Measurements from ENCODE around the gene PSG4. TPM values are rescaled to one million over a fixed set of nuclear protein-coding genes. Genes with fewer than 3 reads are reported as not detected.
"Not testable (repeated sequence)": the region's sequence is repeated elsewhere in the genome, so short reads cannot be mapped to it uniquely, and the experiment has no call there.

Gene PSG4
- total RNA-seq, 2 experiments from 2014 or later: not detected

- peaks cover 14% of the 10 kb centered on the region for H3K27me3 Mint-ChIP-seq
- DNase-seq, H3K4me3 Mint-ChIP-seq, H3K27ac Mint-ChIP-seq, H3K36me3 Mint-ChIP-seq, H3K9me3 Mint-ChIP-seq, H3K4me1 Mint-ChIP-seq: not testable (repeated sequence)
Observed at GRCh38 chr19:43178577-43178976, 26.9 kb downstream of the PSG4 start.

DNA sequence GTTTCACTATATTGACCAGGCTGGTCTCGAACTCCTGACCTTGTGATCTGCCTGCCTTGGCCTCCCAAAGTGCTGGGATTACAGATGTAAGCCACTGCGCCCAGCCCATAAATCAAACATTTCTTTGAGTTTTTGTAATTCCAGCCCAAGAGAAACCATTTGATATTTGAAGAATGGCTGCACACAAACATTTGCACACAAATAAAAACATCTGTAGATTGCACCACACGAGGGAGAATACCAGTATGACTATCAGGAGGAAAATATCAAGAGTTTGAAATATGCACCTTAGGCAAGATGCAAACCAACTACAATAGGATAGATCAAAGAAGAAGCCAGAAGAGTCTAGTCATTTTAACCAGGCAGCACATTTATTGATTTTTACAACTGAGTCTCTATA, 39.5 kb downstream of the PSG4 start:
- H3K4me3 Mint-ChIP-seq: not testable (repeated sequence)

DNA sequence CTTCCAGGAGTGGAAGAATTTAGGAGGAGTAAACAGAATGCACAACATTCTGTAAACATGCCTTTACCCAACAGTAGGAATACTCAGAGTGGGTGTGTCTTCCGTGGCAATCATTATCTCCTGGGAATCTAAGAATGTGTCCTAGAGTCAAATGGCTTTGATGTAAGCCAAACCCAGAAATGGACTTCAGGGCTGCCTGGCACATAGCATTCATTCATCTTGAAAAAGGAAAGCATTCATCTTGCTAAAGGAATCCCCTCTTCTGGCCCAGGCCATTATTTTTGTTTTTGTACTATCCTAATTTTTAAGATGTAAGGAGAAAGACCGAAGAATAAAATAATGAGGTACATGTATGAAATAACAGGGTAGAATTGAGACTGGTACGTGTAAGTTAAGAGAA, 42.3 kb downstream of the PSG4 start:
- H3K27me3 Mint-ChIP-seq: peaks cover 21% of the 10 kb centered on the region
- H3K9me3 Mint-ChIP-seq, H3K36me3 Mint-ChIP-seq, H3K27ac Mint-ChIP-seq, DNase-seq, H3K4me3 Mint-ChIP-seq, H3K4me1 Mint-ChIP-seq: not testable (repeated sequence)

More for the DNA sequence above, 39.5 kb downstream of the PSG4 start:
- H3K4me1 Mint-ChIP-seq, H3K36me3 Mint-ChIP-seq, H3K27ac Mint-ChIP-seq, DNase-seq, H3K9me3 Mint-ChIP-seq: not testable (repeated sequence)
- peaks cover 33% of the 10 kb centered on the region for H3K27me3 Mint-ChIP-seq

DNA sequence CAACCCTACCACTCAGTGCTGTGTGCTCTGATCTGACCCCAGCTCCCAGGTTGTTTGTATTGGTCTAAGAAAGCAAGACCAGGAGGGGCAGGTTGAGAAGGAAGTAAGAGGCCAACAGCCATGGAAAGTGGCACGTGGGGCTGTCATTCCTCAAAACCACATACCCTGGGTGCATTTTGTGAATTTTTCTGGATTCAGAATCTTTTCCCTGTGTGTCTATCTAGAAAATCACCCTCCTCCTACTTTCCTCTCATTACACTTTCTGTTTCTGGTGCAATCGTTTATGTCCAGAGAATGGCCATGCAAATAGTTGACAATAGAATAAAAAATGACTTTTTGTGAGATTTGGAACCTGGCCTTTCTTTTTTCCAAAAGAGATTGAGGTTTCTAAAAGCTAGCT, 43.2 kb downstream of the PSG4 start:
- DNase-seq, H3K4me3 Mint-ChIP-seq, H3K4me1 Mint-ChIP-seq, H3K36me3 Mint-ChIP-seq, H3K9me3 Mint-ChIP-seq, H3K27ac Mint-ChIP-seq: not testable (repeated sequence)
- peaks cover 21% of the 10 kb centered on the region for H3K27me3 Mint-ChIP-seq

- Mint-ChIP-seq H3K4me1 (no peaks in the 10 kb centered on the region), H3K9me3 (peaks cover 1% of the 10 kb centered on the region), H3K36me3 (no peaks in the 10 kb centered on the region), H3K27me3 (peaks cover 17% of the 10 kb centered on the region), H3K4me3 (no peak overlapping the region), H3K27ac (no peak overlapping the region)
- DNase-seq: no peak
Observed at GRCh38 chr19:43152214-43152613, 53.2 kb downstream of the PSG4 start.

GRCh38 chr19:43149788-43150187, 55.6 kb downstream of the PSG4 start:
- H3K36me3 Mint-ChIP-seq, H3K9me3 Mint-ChIP-seq, H3K4me3 Mint-ChIP-seq, DNase-seq, H3K4me1 Mint-ChIP-seq, H3K27ac Mint-ChIP-seq: not testable (repeated sequence)
- peaks cover 25% of the 10 kb centered on the region for H3K27me3 Mint-ChIP-seq

DNA sequence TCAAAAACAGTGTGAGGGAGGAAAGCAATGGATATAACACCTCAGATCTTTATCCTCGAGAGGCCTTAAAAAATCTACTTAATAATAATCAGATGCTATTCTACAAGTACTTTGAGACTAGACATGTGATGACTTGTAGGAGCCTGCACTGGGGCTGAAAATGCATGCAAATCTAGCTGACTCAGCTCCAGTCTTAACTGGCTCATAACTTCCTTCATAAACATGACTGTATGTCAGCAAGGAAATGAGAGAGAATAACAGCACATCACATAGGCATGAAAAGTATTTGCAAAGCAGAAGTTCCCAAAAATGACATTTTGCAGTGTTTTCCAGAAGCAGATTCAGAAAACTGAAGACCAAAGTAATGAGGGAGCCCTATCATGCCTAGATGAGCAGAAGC, 57.2 kb downstream of the PSG4 start:
- DNase-seq: no peak
- H3K36me3 Mint-ChIP-seq: no peaks in the 10 kb centered on the region
- H3K27me3 Mint-ChIP-seq: peaks cover 25% of the 10 kb centered on the region
- H3K4me3 Mint-ChIP-seq: no peak overlapping the region
- H3K4me1 Mint-ChIP-seq: no peaks in the 10 kb centered on the region
- H3K9me3 Mint-ChIP-seq: no peaks in the 10 kb centered on the region
- H3K27ac Mint-ChIP-seq: no peak overlapping the region

Other genes with a start within 250 kb of the PSG4 start
- gene PSG11, start 179.2 kb downstream of the PSG4 start, total RNA-seq: not detected
- not detected for gene PSG2, start 122.9 kb downstream of the PSG4 start, total RNA-seq
- gene PSG5, start 19.1 kb downstream of the PSG4 start, total RNA-seq: not detected
- gene PSG9, start 63.9 kb upstream of the PSG4 start, total RNA-seq: not detected
- gene CD177, start 148.0 kb upstream of the PSG4 start, total RNA-seq: not detected
- gene TEX101, start 209.3 kb upstream of the PSG4 start, total RNA-seq: not detected

Data from activated naive CD8-positive, alpha-beta T cell treated with anti-CD3 and anti-CD28 coated beads for 36 hours (primary cell).